Keratinocyte (primary cell): ENCODE measurements around the gene SPRED1. TPM values are rescaled to one million over a fixed set of nuclear protein-coding genes. Genes with fewer than 3 reads are reported as not detected.

Source experiments
- DNase-seq: peaks from one replicate; pipeline ENCODE4 v3.0.0-alpha.2; 2011; ENCODE audit warnings: low read depth, missing footprints, low spot score
- FAIRE-seq: peaks from 2 replicates; lab custom pipeline; 2011; peaks lifted over from hg19 to GRCh38; lab: Jason Lieb, UNC
- H2AFZ ChIP-seq: 2 replicates; pipeline ENCODE4 v1.6.0; 2012; ENCODE audit warnings: low read length, control low read depth, inconsistent platforms; ENCODE audit not compliant: control insufficient read depth
- H3K27ac ChIP-seq: 2 replicates; pipeline ENCODE4 v1.5.1; 2011; ENCODE audit warnings: low read length; ENCODE audit not compliant: control insufficient read depth, insufficient read depth
- H3K27me3 ChIP-seq: 3 replicates; pipeline ENCODE4 v1.6.0; 2011; ENCODE audit warnings: low read length; ENCODE audit not compliant: control insufficient read depth, insufficient read depth; ENCODE audit errors: extremely low read depth
- H3K36me3 ChIP-seq, 2 experiments: 2 replicates in 1 of 2; 3 replicates in 1 of 2; pipeline ENCODE4 v1.5.1; 2011; ENCODE audit warnings: low read length in 2 of 2, mild to moderate bottlenecking in 1 of 2; ENCODE audit not compliant: control insufficient read depth in 2 of 2, insufficient read depth in 2 of 2; ENCODE audit errors: extremely low read depth in 1 of 2
- H3K4me1 ChIP-seq: 3 replicates; pipeline ENCODE4 v1.5.1; 2011; ENCODE audit warnings: low read length; ENCODE audit not compliant: control insufficient read depth, insufficient read depth; ENCODE audit errors: extremely low read depth
- H3K4me2 ChIP-seq: 3 replicates; pipeline ENCODE4 v1.6.0; 2011; ENCODE audit warnings: low read depth, low read length; ENCODE audit not compliant: control insufficient read depth, insufficient read depth; ENCODE audit errors: extremely low read depth
- H3K4me3 ChIP-seq, 3 experiments: fragments of 200-600 bp in 1 of 3; sonication (generic) in 1 of 3; 2 replicates in 2 of 3; 3 replicates in 1 of 3; pipeline ENCODE4 v1.5.1; 2011 to 2016; ENCODE audit warnings: low read length in 3 of 3, mild to moderate bottlenecking in 3 of 3, control low read depth in 2 of 3, inconsistent platforms in 1 of 3, low read depth in 1 of 3, mixed read lengths in 1 of 3, mixed run types in 1 of 3, moderate library complexity in 1 of 3; ENCODE audit not compliant: control insufficient read depth in 2 of 3, insufficient read depth in 2 of 3; ENCODE audit errors: extremely low read depth in 1 of 3
- H3K79me2 ChIP-seq: 2 replicates; pipeline ENCODE4 v1.6.0; 2012; ENCODE audit warnings: low read length; ENCODE audit not compliant: control insufficient read depth, insufficient read depth
- H3K9ac ChIP-seq: 3 replicates; pipeline ENCODE4 v1.6.0; 2011; ENCODE audit warnings: low read length; ENCODE audit not compliant: control insufficient read depth, insufficient read depth; ENCODE audit errors: extremely low read depth
- H3K9me1 ChIP-seq: 3 replicates; pipeline ENCODE4 v1.6.0; 2011; ENCODE audit warnings: low read length; ENCODE audit not compliant: control insufficient read depth, insufficient read depth; ENCODE audit errors: extremely low read depth
- H3K9me3 ChIP-seq: 2 replicates; pipeline ENCODE4 v1.5.1; 2012; ENCODE audit warnings: low read depth, low read length; ENCODE audit not compliant: control insufficient read depth
- H4K20me1 ChIP-seq: 3 replicates; pipeline ENCODE4 v1.6.0; 2011; ENCODE audit warnings: low read length; ENCODE audit not compliant: control insufficient read depth, insufficient read depth; ENCODE audit errors: extremely low read depth
- EZH2 ChIP-seq: IDR thresholded peaks from one replicate; pipeline ENCODE4 v1.6.1; 2012; ENCODE audit warnings: inconsistent platforms, mild to moderate bottlenecking, low read length, moderate library complexity
- dilution Hi-C: fragments of 300-500 bp; cut with MboI; formaldehyde crosslinking; loops from one replicate; pipeline ENCODE4 v1.7.0; 2020; ENCODE audit warnings: low sequenced_read_pairs; ENCODE audit not compliant: extremely low pct_ligation_motif_present
- polyA plus RNA-seq, 5 experiments: library from polyadenylated mRNA; depleted of rRNA in 3 of 5; stranded (reverse) in 3 of 5; stranded (forward) in 1 of 5; unstranded in 1 of 5; fragments of >200 nt; gene quantifications; 1 replicate in 1 of 5; 2 replicates in 3 of 5; 3 replicates in 1 of 5; pipeline versions ENCODE4 v1.2.1 to v1.2.3, GENCODE V29; 2011 to 2012; ENCODE audit warnings: missing spikeins in 2 of 5, low read depth in 1 of 5, low replicate concordance in 1 of 5
- TF ChIP-seq, protein P1 (sequence below), 3 experiments: IDR thresholded peaks in 1 of 3; conservative IDR thresholded peaks in 1 of 3; optimal IDR thresholded peaks in 1 of 3; 2 replicates in 2 of 3; 3 replicates in 1 of 3; pipeline versions ENCODE3 to v1.5.1; 2011; ENCODE audit warnings: low read length in 3 of 3, mild to moderate bottlenecking in 3 of 3, moderate library complexity in 2 of 3, control low read depth in 1 of 3, inconsistent platforms in 1 of 3; ENCODE audit not compliant: insufficient read depth in 2 of 3; ENCODE audit errors: extremely low read depth in 1 of 3

Gene SPRED1
- polyA plus RNA-seq, 1 donor (not counting 4 experiments of a cell fraction or from before 2014, with no cell fraction given), result 11.5 TPM

GRCh38 chr15:38211249-38211648 is 41.4 kb upstream of the SPRED1 start:
- DNase-seq (no peak), FAIRE-seq (no peak)
- Histone ChIP-seq H3K27me3 (no peaks in the 10 kb centered on the region), H3K36me3 (no peaks in the 10 kb centered on the region), H3K4me3 (no peak overlapping the region), H3K9me3 (no peaks in the 10 kb centered on the region), H2AFZ (no peak overlapping the region), H3K9me1 (no peaks in the 10 kb centered on the region), H3K4me1 (peaks cover 25% of the 10 kb centered on the region), H3K27ac (no peak overlapping the region), H3K4me2 (no peak overlapping the region), H4K20me1 (no peaks in the 10 kb centered on the region), H3K79me2 (no peaks in the 10 kb centered on the region), H3K9ac (no peak overlapping the region)
- dilution Hi-C loops, result no loop called here
- TF ChIP-seq, protein P1, sequence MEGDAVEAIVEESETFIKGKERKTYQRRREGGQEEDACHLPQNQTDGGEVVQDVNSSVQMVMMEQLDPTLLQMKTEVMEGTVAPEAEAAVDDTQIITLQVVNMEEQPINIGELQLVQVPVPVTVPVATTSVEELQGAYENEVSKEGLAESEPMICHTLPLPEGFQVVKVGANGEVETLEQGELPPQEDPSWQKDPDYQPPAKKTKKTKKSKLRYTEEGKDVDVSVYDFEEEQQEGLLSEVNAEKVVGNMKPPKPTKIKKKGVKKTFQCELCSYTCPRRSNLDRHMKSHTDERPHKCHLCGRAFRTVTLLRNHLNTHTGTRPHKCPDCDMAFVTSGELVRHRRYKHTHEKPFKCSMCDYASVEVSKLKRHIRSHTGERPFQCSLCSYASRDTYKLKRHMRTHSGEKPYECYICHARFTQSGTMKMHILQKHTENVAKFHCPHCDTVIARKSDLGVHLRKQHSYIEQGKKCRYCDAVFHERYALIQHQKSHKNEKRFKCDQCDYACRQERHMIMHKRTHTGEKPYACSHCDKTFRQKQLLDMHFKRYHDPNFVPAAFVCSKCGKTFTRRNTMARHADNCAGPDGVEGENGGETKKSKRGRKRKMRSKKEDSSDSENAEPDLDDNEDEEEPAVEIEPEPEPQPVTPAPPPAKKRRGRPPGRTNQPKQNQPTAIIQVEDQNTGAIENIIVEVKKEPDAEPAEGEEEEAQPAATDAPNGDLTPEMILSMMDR (optimal IDR thresholded peaks at IDR 0.05 in 1 of 3, IDR thresholded peaks at IDR 0.05 in 1 of 3, conservative IDR thresholded peaks at IDR 0.05 in 1 of 3; ENCODE audit: extremely low read depth in 1 of 3, insufficient read depth in 2 of 3, low read length in 3 of 3), result no peak
- no peak for TF ChIP-seq EZH2

- H3K27ac ChIP-seq, result no peak overlapping the region
- no peaks in the 10 kb centered on the region for H4K20me1 ChIP-seq
- TF ChIP-seq EZH2, result no peak
- TF ChIP-seq, protein P1 (optimal IDR thresholded peaks at IDR 0.05 in 1 of 3, IDR thresholded peaks at IDR 0.05 in 1 of 3, conservative IDR thresholded peaks at IDR 0.05 in 1 of 3; ENCODE audit: extremely low read depth in 1 of 3, insufficient read depth in 2 of 3, low read length in 3 of 3), result no peak
- H3K27me3 ChIP-seq, result no peaks in the 10 kb centered on the region
- H3K79me2 ChIP-seq, result no peaks in the 10 kb centered on the region
- no peak overlapping the region for H2AFZ ChIP-seq
- no peak overlapping the region for H3K9ac ChIP-seq
- H3K4me3 ChIP-seq, result no peak overlapping the region
- FAIRE-seq, result no peak
- dilution Hi-C loops, result no loop called here
- no peak overlapping the region for H3K4me2 ChIP-seq
- H3K36me3 ChIP-seq, result no peaks in the 10 kb centered on the region
- H3K9me3 ChIP-seq, result no peaks in the 10 kb centered on the region
- no peak for DNase-seq
- peaks cover 23% of the 10 kb centered on the region for H3K4me1 ChIP-seq
- no peaks in the 10 kb centered on the region for H3K9me1 ChIP-seq
Measured at GRCh38 chr15:38211811-38212210, 40.8 kb upstream of the SPRED1 start.
